Measurements from ENCODE around the gene SYDE1.

SYDE1 gene

GRCh38 chr19:15108145-15108844 lies 1.1 kb downstream of the SYDE1 start:
- TF ChIP-seq CTCF (IDR thresholded peaks at IDR 0.05; ENCODE audit: low read depth, low read length): no peak
- Histone ChIP-seq H3K4me1 (no peaks in the 10 kb centered on the region), H3K27me3 (peaks cover 23% of the 10 kb centered on the region), H3K36me3 (no peaks in the 10 kb centered on the region; the same call in 1 of the 2 replicates), H3K4me3 (ENCODE audit: low read depth, low read length) (no peak overlapping the region), H3K9me3 (no peaks in the 10 kb centered on the region)
- DNase-seq: no peak

GRCh38 chr19:15108845-15109767 lies 1.9 kb downstream of the SYDE1 start:
- TF ChIP-seq CTCF (IDR thresholded peaks at IDR 0.05; ENCODE audit: low read depth, low read length): no peak
- H3K4me3 ChIP-seq (ENCODE audit: low read depth, low read length): no peak overlapping the region
- H3K36me3 ChIP-seq: no peaks in the 10 kb centered on the region; the same call in 1 of the 2 replicates
- H3K27me3 ChIP-seq: peaks cover 23% of the 10 kb centered on the region
- DNase-seq: no peak
- no peaks in the 10 kb centered on the region for H3K9me3 ChIP-seq
- H3K4me1 ChIP-seq: no peaks in the 10 kb centered on the region

GRCh38 chr19:15109768-15110417 lies 2.7 kb downstream of the SYDE1 start:
- Histone ChIP-seq H3K4me3 (ENCODE audit: low read depth, low read length) (no peak overlapping the region), H3K27me3 (peaks cover 23% of the 10 kb centered on the region), H3K9me3 (no peaks in the 10 kb centered on the region), H3K4me1 (no peaks in the 10 kb centered on the region), H3K36me3 (peaks cover 3% of the 10 kb centered on the region)
- no peak for DNase-seq
- TF ChIP-seq CTCF (IDR thresholded peaks at IDR 0.05; ENCODE audit: low read depth, low read length): no peak

- Histone ChIP-seq H3K4me1 (no peaks in the 10 kb centered on the region), H3K4me3 (ENCODE audit: low read depth, low read length) (no peak overlapping the region), H3K9me3 (no peaks in the 10 kb centered on the region), H3K36me3 (peaks cover 6% of the 10 kb centered on the region), H3K27me3 (peaks cover 23% of the 10 kb centered on the region)
- DNase-seq: no peak
- TF ChIP-seq CTCF (IDR thresholded peaks at IDR 0.05; ENCODE audit: low read depth, low read length): no peak
Observed at GRCh38 chr19:15110418-15110815, 3.2 kb downstream of the SYDE1 start.

- Histone ChIP-seq H3K9me3 (no peaks in the 10 kb centered on the region), H3K27me3 (peaks cover 12% of the 10 kb centered on the region), H3K36me3 (peaks cover 6% of the 10 kb centered on the region), H3K4me1 (no peaks in the 10 kb centered on the region), H3K4me3 (ENCODE audit: low read depth, low read length) (no peak overlapping the region)
- no peak for DNase-seq
- no peak for TF ChIP-seq CTCF (IDR thresholded peaks at IDR 0.05; ENCODE audit: low read depth, low read length)
Observed at GRCh38 chr19:15111758-15112157, 4.6 kb downstream of the SYDE1 start.
